ENCODE measurements around the gene RNLS.

GRCh38 chr10:88455831-88456230, 127.3 kb downstream of the RNLS start:
- TF ChIP-seq SIN3A (IDR thresholded peaks at IDR 0.05; ENCODE audit: borderline replicate concordance, insufficient read depth, low read length) (no peak), POLR2AphosphoS5 (IDR thresholded peaks at IDR 0.05; ENCODE audit: low read depth, low read length) (no peak), REST (IDR thresholded peaks at IDR 0.05; ENCODE audit: insufficient read depth in 1 of 2, low read depth in 2 of 2, low read length in 2 of 2) (no peak), FOXP2 (optimal IDR thresholded peaks at IDR 0.05; ENCODE audit: borderline replicate concordance, extremely low read depth, extremely low read length, insufficient read depth) (no peak)

Data from PFSK-1 (cell line).